Stimulated activated CD8-positive, alpha-beta memory T cell treated with anti-CD3 and anti-CD28 coated beads, Interleukin-12 subunit alpha, Interleukin-12 subunit beta, amount 100 ng/mL, for 4 hours (primary cell): ENCODE results near the gene CDKL2.
"Not testable (repeated sequence)": the region's sequence is repeated elsewhere in the genome, so short reads cannot be mapped to it uniquely, and the experiment has no call there.

Experiments used
- DNase-seq: peaks from one replicate; pipeline ENCODE4 v3.0.0-alpha.2; 2020; ENCODE audit warnings: low read depth

CDKL2 gene

DNA sequence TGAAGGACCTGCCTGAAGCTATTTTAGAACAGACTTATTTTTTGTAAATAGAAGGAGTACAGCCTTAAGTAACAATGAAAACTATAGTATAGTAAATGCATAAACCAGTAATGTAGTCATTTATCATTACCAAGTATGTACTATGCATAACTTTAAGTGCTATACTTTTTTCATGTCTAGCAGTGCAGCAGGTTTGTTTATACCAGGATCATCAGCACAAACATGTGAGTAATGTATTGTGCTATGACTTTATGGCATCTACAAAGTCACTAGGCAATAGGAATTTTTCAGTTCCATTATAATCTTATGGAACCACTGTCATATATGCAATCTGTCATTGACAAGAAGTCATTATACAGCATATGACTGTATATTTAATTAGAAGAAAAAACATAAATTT, 77.9 kb downstream of the CDKL2 start:
- no peak for DNase-seq

GRCh38 chr4:75549019-75549418, 81.3 kb downstream of the CDKL2 start:
- DNase-seq, result no peak

DNA sequence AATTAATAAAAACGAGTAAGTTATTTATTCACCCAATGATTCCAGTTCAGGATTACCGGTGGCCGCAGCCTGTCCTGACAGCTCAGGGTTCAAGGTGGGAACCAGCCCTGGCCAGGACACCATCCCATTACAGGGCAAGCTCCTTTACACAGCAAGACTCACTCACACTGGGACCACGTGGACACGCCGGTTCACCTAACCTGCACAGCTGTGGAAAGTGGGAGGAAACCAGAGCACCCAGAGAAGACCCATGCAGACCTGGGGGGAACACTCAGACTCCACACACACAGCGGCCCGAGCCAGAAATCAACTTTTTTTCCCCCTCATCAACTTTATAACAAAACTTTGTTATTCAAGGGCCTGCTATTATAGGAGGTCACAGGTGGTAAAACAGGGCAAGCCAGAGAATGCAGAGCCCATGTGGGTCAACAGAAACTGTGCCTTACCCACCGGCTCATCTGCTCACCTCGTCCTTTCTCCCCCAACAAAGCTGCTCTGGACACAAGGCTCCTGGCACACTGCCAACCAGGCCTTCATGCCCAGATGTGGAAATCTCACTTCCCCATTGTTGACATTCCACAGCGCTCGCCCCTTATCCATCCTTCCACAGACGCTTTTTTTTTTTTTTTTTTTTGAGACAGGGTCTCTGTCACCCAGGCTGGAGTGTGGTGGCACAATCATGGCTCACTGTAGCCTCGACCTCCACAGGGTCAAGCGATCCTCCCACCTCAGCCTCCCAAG, 82.5 kb downstream of the CDKL2 start:
- DNase-seq, result no peak

GRCh38 chr4:75545526-75545925, 84.8 kb downstream of the CDKL2 start:
- no peak for DNase-seq

DNA sequence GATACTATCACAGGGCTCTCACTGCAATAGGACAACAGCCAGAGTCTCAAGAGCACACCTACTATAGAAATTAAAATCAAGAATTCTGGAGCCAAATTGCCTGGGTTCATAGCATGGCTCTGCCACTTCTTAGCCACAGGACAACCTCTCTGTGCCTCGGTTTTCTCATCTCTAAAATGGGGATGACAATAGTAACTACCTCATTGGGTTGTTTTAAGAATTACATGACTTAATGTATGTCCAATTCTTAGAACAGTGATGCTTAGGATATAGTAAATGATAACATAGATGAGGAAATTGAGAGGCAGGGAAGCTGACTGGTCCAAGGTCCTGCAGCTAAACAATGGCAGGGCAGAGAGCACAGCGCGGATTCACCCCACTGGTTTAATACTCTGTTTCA, 85.5 kb downstream of the CDKL2 start:
- DNase-seq, result no peak

- not testable (repeated sequence) for DNase-seq
Observed at GRCh38 chr4:75544220-75544619, 86.1 kb downstream of the CDKL2 start.

DNA sequence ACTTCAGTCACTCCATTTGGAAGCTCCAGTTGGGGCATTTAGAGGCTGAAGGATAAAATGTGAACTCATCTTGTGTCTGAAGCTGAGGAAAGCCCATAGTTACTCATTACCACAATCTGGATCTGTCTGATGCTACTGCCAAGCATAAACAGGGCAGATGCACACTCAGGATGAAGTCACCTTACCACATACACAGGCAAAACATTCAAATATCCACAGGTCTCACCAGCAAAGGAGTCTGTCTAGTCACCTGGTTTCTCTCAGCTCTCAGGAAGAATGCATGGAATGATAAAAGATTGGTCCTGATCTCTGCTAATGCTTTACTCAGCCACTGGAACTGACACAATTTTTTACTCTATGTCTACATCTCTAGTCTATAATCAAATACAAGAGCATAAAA, 87.5 kb downstream of the CDKL2 start:
- DNase-seq, result no peak

DNA sequence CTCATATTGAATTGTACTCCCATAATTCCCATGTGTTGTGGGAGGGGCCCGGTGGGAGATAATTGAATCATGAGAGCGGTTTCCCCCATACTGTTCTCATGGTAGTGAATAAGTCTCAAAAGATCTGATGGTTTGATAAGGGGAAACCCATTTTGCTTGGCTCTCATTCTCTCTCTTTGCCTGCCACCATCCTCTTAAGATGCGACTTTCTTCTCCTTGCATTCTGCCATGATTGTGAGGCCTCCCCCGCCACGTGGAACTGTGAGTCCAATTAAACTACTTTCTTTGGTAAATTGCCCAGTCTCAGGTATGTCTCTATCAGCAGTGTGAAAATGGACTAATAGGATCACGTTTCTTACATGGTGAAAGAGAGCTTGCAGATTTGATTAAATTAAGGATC, 93.0 kb downstream of the CDKL2 start:
- DNase-seq, result not testable (repeated sequence)

DNA sequence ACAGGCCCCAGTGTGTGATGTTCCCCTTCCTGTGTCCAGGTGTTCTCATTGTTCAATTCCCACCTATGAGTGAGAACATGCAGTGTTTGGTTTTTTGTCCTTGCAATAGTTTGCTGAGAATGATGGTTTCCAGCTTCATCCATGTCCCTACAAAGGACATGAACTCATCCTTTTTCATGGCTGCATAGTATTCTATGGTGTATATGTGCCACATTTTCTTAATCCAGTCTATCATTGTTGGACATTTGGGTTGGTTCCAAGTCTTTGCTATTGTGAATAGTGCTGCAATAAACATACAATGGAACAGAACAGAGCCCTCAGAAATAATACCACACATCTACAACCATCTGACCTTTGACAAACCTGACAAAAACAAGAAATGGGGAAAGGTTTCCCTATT, 96.4 kb downstream of the CDKL2 start:
- not testable (repeated sequence) for DNase-seq

GRCh38 chr4:75533339-75533887, 96.9 kb downstream of the CDKL2 start:
- DNase-seq, result not testable (repeated sequence)

DNA sequence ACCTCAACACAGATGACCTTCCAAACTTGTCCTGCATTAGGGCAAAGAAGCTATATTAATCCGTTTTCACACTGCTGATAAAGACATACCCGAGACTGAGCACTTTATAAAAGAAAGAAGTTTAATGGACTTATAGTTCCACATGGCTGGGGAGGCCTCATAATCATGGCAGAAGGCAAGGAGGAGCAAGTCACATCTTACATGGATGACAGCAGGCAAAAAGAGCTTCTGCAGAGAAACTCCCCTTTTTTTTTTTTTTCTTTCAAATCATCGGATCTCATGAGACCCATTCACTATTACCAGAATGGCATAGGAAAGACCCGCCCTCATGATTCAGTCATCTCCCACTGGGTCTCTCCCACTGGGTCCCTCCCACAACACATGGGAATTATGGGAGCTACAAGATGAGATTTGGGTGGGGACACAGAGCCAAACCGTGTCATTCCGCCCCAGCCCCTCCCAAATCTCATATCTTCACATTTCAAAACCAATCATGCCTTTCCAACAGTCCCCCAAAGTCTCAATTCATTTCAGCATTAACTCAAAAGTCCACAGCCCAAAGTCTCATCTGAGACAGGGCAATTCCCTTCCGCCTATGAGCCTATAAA, 98.7 kb downstream of the CDKL2 start:
- not testable (repeated sequence) for DNase-seq

DNA sequence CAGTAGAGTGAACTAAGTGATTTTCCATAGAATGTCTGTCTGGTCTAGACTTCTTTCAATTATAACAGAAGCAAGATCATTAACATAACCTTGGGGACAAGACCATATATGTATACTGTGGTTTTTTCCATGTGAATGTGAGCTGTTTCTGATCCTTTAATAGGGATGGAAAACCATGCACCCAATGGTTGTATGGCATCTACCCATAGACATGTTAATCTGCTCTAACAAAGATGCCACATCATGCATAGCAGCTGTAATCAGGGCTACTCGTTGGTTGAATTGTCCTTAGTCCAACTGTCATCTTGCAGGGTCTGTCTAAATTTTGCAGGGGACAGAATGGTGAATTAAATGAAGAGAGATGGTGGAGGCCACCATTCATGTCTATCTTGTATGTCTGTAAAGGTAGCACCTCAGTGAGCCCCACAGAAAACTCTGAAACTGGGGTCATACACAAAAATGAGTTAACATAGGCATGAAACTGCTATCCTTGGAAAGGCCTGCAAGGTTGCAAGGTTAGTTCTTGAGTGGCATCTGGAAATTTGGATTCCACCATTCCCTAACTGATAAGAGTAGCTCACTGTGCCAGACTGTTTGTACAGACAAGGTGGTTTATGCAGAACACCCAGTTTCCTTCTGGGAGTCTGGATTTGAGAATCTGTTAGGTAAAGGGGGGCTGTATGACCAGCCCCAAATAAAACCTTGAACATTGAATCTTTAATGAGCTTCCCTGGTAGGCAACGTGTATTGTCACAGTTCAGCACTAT, 99.6 kb downstream of the CDKL2 start:
- DNase-seq, result no peak
